Measurements from ENCODE around the gene WNT7A. TPM values are rescaled to one million over a fixed set of nuclear protein-coding genes. Genes with fewer than 3 reads are reported as not detected.

The WNT7A gene
- polyA plus RNA-seq, 2 donors = 0.09 to 0.37 TPM

DNA sequence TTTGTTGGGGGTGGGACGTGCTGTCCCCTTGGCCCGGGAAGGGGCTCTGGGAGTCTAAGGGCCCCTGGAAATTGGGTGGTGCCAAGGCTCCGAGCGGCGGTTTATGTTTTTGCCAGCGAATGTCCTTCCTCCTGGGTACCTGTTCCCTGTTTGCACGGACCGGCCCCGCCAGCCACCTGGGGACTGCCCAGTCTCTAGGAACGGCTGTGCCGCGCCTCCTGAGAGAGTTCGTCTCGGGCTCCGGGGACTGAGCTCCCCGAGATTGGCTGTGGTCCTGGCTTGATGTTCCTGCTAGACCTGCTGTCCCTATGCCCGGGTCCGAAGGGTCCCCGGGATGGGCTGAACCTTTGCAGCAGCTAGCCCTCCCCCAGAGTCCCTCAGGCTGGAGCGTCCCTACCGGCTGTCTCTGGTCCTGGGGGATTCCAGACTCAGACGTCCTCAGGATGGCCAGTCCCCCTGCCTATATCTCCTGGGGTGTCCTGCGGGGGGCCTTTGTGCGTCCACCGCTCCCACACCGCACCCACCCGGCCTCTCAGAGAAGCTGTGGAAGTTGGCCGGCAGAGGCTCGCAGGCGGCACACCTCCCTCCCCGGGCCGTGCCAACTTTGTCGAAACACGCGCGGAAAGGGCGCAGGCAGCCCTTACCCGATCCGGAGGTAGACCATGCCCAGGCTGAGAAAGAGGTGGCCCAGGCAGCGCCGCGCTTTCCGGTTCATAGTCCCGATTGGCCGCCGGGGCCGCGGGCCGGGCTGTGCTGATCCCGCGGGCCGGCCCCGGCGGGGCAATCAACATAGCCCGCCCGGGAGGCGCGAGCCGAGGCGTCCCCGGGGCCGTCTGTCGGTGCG lies 547 bp downstream of the WNT7A start:
- Histone ChIP-seq H3K27ac (ENCODE audit: low read depth in 2 of 2, low read length in 1 of 2) (no peak overlapping the region), H3K9me3 (ENCODE audit: control insufficient read depth in 2 of 2, insufficient read depth in 1 of 2, low read depth in 1 of 2, low read length in 1 of 2) (peaks cover 0 to 5% of the 10 kb centered on the region in 2 donors), H3K4me3 (ENCODE audit: low read depth in 1 of 2, low read length in 2 of 2) (peak overlapping the region; percentile 34 to 42), H3K27me3 (ENCODE audit: control insufficient read depth in 1 of 2, insufficient read depth in 2 of 2, low read length in 2 of 2) (peaks cover 22% of the 10 kb centered on the region in 2 donors), H3K4me1 (ENCODE audit: control insufficient read depth in 2 of 2, insufficient read depth in 2 of 2, low read length in 1 of 2) (peaks cover 12 to 16% of the 10 kb centered on the region in 2 donors), H3K36me3 (ENCODE audit: control insufficient read depth in 2 of 2, insufficient read depth in 2 of 2, low read length in 1 of 2) (no peaks in the 10 kb centered on the region)
- 1 to 2% methylated on average over 64 of the region's 64 CpGs for WGBS, 2 donors

DNA sequence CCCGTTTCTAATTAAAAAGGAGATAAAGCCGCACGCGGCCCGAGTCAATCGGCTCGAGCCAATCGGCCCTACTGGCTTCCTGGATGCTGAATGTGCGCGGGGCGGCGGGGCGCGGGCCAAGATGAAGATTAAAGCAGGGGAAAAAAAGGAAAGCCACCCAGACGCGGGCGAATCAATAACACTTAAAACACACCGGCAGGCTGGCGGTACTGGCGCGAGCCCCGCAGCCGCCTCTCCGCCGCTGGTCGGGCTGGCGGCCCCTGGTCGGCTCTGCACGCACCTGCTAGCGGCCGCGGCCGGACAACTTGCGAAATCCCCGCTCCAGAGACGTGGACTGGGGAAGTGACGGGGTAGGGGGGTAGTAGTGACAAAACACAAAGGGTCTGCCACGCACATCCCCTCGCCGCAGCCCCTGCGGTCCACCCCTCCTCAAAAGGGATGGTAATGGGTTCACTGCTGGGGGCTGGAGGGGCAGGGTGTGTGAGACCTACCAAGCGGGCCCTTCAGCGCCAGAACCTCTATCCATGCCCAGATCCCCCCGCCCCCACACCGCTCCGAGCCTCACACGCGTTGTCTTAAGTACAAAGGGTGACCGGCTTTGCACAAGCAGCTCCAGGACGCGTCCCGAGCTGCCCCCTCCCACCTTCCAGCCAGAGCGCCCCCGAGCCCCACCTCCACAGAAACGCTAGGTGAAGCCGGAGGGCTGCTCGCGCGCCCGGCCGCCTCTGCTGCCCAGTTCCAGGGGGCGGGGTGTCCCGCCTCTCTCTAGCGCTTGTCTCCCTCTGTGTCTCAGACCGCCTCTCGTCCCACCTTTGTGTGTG lies 1.4 kb downstream of the WNT7A start:
- Histone ChIP-seq H3K4me3 (ENCODE audit: low read depth in 1 of 2, low read length in 2 of 2) (peak overlapping the region; percentile 34 to 42), H3K9me3 (ENCODE audit: control insufficient read depth in 2 of 2, insufficient read depth in 1 of 2, low read depth in 1 of 2, low read length in 1 of 2) (peaks cover 0 to 5% of the 10 kb centered on the region in 2 donors), H3K4me1 (ENCODE audit: control insufficient read depth in 2 of 2, insufficient read depth in 2 of 2, low read length in 1 of 2) (peaks cover 12 to 16% of the 10 kb centered on the region in 2 donors), H3K27ac (ENCODE audit: low read depth in 2 of 2, low read length in 1 of 2) (no peak overlapping the region), H3K27me3 (ENCODE audit: control insufficient read depth in 1 of 2, insufficient read depth in 2 of 2, low read length in 2 of 2) (peaks cover 19 to 22% of the 10 kb centered on the region in 2 donors), H3K36me3 (ENCODE audit: control insufficient read depth in 2 of 2, insufficient read depth in 2 of 2, low read length in 1 of 2) (no peaks in the 10 kb centered on the region)
- 1% methylated on average over 58 to 66 of the region's 66 CpGs for WGBS, 2 donors

DNA sequence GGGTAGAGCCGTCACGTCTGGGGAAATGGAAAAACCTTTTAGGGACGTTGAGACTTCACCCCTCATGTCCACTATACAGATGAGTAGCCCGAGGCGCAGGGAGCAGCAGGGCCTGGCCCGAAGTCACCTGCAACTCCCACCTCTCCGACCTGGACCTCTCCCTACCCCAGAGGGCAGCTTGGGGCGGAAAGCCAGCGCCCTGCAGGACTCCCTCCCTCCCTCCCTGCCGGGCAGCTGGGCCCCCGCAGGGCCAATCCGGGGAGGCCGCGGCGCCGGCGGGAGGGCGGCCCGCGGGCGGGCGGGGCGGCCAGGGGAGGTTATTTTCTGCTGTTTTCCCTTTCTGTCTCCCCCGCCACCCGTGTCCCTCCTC lies 2.0 kb downstream of the WNT7A start:
- peaks cover 12 to 16% of the 10 kb centered on the region in 2 donors for H3K4me1 ChIP-seq (ENCODE audit: control insufficient read depth in 2 of 2, insufficient read depth in 2 of 2, low read length in 1 of 2)
- no peak overlapping the region for H3K27ac ChIP-seq (ENCODE audit: low read depth in 2 of 2, low read length in 1 of 2)
- peaks cover 16 to 22% of the 10 kb centered on the region in 2 donors for H3K27me3 ChIP-seq (ENCODE audit: control insufficient read depth in 1 of 2, insufficient read depth in 2 of 2, low read length in 2 of 2)
- H3K36me3 ChIP-seq (ENCODE audit: control insufficient read depth in 2 of 2, insufficient read depth in 2 of 2, low read length in 1 of 2) = no peaks in the 10 kb centered on the region
- H3K4me3 ChIP-seq (ENCODE audit: low read depth in 1 of 2, low read length in 2 of 2) = peak overlapping the region in 1 of 2 donors; percentile 42
- WGBS, 2 donors = 11 to 13% methylated on average over 20 to 25 of the region's 25 CpGs
- peaks cover 0 to 5% of the 10 kb centered on the region in 2 donors for H3K9me3 ChIP-seq (ENCODE audit: control insufficient read depth in 2 of 2, insufficient read depth in 1 of 2, low read depth in 1 of 2, low read length in 1 of 2)

DNA sequence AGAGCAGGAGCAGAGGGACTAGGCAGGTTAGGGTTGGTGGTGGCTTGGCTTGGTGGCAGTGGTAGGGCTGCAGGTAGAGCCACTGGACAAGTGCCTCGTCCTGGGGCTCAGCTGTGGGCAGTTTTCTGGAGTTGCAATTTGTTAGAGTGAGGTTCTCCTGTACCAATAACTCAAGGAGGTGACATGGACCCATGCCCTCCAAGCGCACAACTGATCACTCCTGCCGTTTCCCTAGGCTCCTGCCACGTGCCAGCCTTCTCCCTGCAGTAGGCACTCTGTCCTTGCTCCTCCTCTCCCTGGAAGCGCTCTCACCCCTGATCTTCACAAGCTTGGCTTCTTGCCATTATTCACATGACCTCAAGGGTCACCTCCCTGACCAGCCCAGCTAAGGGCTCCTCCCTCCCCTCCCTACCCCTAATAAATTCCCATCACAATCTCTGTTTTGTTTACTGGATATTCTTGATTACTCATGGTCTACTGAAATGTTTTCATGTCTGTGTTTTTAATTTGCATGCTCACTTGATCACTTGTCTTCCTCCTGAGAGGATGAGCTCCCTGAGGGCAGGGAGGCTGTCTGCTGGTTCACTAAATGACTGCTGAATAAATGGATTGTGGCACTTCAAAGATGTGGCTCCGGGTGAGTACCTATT lies 3.3 kb downstream of the WNT7A start:
- peaks cover 0 to 1% of the 10 kb centered on the region in 2 donors for H3K9me3 ChIP-seq (ENCODE audit: control insufficient read depth in 2 of 2, insufficient read depth in 1 of 2, low read depth in 1 of 2, low read length in 1 of 2)
- 63 to 72% methylated on average over 6 of the region's 6 CpGs for WGBS, 2 donors
- H3K36me3 ChIP-seq (ENCODE audit: control insufficient read depth in 2 of 2, insufficient read depth in 2 of 2, low read length in 1 of 2) = no peaks in the 10 kb centered on the region
- H3K27me3 ChIP-seq (ENCODE audit: control insufficient read depth in 1 of 2, insufficient read depth in 2 of 2, low read length in 2 of 2) = peaks cover 16 to 18% of the 10 kb centered on the region in 2 donors
- no peak overlapping the region for H3K4me3 ChIP-seq (ENCODE audit: low read depth in 1 of 2, low read length in 2 of 2)
- H3K4me1 ChIP-seq (ENCODE audit: control insufficient read depth in 2 of 2, insufficient read depth in 2 of 2, low read length in 1 of 2) = peaks cover 12 to 16% of the 10 kb centered on the region in 2 donors
- H3K27ac ChIP-seq (ENCODE audit: low read depth in 2 of 2, low read length in 1 of 2) = no peak overlapping the region

DNA sequence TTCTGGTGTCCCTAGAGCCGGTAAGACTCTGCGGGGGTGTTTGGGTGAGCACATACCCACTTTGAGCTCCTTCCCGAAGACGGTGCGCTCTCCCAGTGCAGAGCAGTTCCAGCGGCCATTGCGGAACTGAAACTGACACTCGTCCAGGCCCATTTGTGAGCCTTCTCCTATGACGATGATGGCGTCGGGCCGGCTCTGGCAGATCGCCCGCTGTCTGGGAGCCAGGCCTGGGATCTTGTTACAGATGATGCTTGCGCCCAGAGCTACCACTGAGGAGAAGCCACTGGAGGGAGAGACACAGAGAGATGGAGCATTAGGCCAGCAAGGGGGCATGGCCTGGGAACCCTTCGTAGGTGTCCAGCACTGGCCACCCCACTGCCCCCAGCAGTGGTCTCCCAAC lies 5.0 kb downstream of the WNT7A start:
- H3K27me3 ChIP-seq (ENCODE audit: control insufficient read depth in 1 of 2, insufficient read depth in 2 of 2, low read length in 2 of 2) = peaks cover 16 to 18% of the 10 kb centered on the region in 2 donors
- 76 to 78% methylated on average over 16 of the region's 16 CpGs for WGBS, 2 donors

DNA sequence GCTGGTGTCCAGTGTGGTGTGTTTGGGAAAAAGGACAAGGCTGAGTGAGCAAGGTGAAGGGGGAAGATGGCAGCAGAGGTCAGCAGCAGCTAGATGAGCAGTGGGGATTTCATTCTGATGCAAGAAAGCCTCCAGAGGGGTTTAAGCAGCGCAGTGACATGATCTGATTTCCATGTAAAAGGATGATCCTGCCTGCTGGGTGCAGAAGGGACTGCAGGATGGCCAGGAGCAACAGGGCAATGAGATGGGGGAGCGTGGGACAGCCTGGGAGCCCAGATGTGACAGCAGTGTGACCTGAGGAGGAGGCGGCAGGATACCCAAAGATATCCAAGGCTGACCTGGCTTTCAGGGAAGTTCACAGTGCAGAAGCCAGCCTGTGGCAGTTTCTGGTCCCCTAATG lies 6.1 kb downstream of the WNT7A start:
- Histone ChIP-seq H3K27me3 (ENCODE audit: control insufficient read depth in 1 of 2, insufficient read depth in 2 of 2, low read length in 2 of 2) (peaks cover 9 to 10% of the 10 kb centered on the region in 2 donors), H3K4me1 (ENCODE audit: control insufficient read depth in 2 of 2, insufficient read depth in 2 of 2, low read length in 1 of 2) (peaks cover 0 to 5% of the 10 kb centered on the region in 2 donors), H3K27ac (ENCODE audit: low read depth in 2 of 2, low read length in 1 of 2) (no peak overlapping the region), H3K36me3 (ENCODE audit: control insufficient read depth in 2 of 2, insufficient read depth in 2 of 2, low read length in 1 of 2) (no peaks in the 10 kb centered on the region), H3K9me3 (ENCODE audit: control insufficient read depth in 2 of 2, insufficient read depth in 1 of 2, low read depth in 1 of 2, low read length in 1 of 2) (peaks cover 0 to 11% of the 10 kb centered on the region in 2 donors), H3K4me3 (ENCODE audit: low read depth in 1 of 2, low read length in 2 of 2) (no peak overlapping the region)
- WGBS, 2 donors = 39 to 70% methylated on average over 3 of the region's 3 CpGs

More for the DNA sequence above, 5.0 kb downstream of the WNT7A start:
- peaks cover 9 to 11% of the 10 kb centered on the region in 2 donors for H3K4me1 ChIP-seq (ENCODE audit: control insufficient read depth in 2 of 2, insufficient read depth in 2 of 2, low read length in 1 of 2)
- H3K4me3 ChIP-seq (ENCODE audit: low read depth in 1 of 2, low read length in 2 of 2) = no peak overlapping the region
- H3K9me3 ChIP-seq (ENCODE audit: control insufficient read depth in 2 of 2, insufficient read depth in 1 of 2, low read depth in 1 of 2, low read length in 1 of 2) = peaks cover 0 to 11% of the 10 kb centered on the region in 2 donors
- no peaks in the 10 kb centered on the region for H3K36me3 ChIP-seq (ENCODE audit: control insufficient read depth in 2 of 2, insufficient read depth in 2 of 2, low read length in 1 of 2)
- no peak overlapping the region for H3K27ac ChIP-seq (ENCODE audit: low read depth in 2 of 2, low read length in 1 of 2)

DNA sequence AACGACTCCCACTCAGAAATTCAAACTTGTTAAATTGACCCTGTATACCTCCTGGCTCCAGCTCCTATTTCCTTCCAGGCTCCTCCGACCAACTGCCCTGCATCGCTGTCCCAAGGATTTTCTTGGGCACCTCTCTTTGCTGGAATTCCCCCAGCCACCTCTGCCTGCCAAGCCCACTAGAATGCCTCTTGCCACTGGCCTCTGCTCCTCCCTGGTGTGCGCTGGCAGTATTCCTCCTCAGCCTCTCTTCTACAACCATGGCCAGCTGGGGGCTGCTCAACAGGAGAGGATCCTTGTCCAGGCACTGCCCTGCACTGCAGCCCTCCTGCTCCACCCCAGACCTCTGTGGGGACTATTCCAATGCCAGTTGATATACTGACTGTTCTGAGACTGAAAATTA lies 7.4 kb downstream of the WNT7A start:
- H3K4me1 ChIP-seq (ENCODE audit: control insufficient read depth in 2 of 2, insufficient read depth in 2 of 2, low read length in 1 of 2) = no peaks in the 10 kb centered on the region
- no peak overlapping the region for H3K4me3 ChIP-seq (ENCODE audit: low read depth in 1 of 2, low read length in 2 of 2)
- 76 to 80% methylated on average over 4 of the region's 4 CpGs for WGBS, 2 donors
- H3K36me3 ChIP-seq (ENCODE audit: control insufficient read depth in 2 of 2, insufficient read depth in 2 of 2, low read length in 1 of 2) = no peaks in the 10 kb centered on the region
- no peak overlapping the region for H3K27ac ChIP-seq (ENCODE audit: low read depth in 2 of 2, low read length in 1 of 2)
- H3K27me3 ChIP-seq (ENCODE audit: control insufficient read depth in 1 of 2, insufficient read depth in 2 of 2, low read length in 2 of 2) = peaks cover 5 to 6% of the 10 kb centered on the region in 2 donors
- peaks cover 0 to 11% of the 10 kb centered on the region in 2 donors for H3K9me3 ChIP-seq (ENCODE audit: control insufficient read depth in 2 of 2, insufficient read depth in 1 of 2, low read depth in 1 of 2, low read length in 1 of 2)

DNA sequence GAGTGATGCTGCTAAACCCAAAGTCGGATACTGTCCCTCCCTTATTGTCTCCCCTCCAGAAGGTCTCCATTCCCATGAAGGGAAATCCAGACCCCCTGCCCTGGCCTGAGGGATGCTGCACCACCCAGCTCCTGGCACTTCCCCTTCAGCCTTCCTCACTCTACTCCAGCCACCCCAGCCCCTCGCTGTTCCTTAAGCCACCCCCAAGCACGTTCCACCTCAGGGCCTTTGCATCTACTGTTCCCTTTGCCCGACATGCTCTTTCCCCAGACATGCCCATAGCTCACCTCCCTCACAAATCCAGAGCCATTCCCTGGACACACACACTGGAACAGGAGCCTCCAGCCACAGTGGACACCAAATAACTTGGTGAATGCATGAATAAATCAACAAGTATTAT lies 8.1 kb downstream of the WNT7A start:
- no peaks in the 10 kb centered on the region for H3K36me3 ChIP-seq (ENCODE audit: control insufficient read depth in 2 of 2, insufficient read depth in 2 of 2, low read length in 1 of 2)
- no peak overlapping the region for H3K27ac ChIP-seq (ENCODE audit: low read depth in 2 of 2, low read length in 1 of 2)
- H3K27me3 ChIP-seq (ENCODE audit: control insufficient read depth in 1 of 2, insufficient read depth in 2 of 2, low read length in 2 of 2) = peaks cover under 1 to 5% of the 10 kb centered on the region in 2 donors
- 88 to 89% methylated on average over 4 of the region's 4 CpGs for WGBS, 2 donors
- no peaks in the 10 kb centered on the region for H3K4me1 ChIP-seq (ENCODE audit: control insufficient read depth in 2 of 2, insufficient read depth in 2 of 2, low read length in 1 of 2)
- no peak overlapping the region for H3K4me3 ChIP-seq (ENCODE audit: low read depth in 1 of 2, low read length in 2 of 2)
- peaks cover 0 to 11% of the 10 kb centered on the region in 2 donors for H3K9me3 ChIP-seq (ENCODE audit: control insufficient read depth in 2 of 2, insufficient read depth in 1 of 2, low read depth in 1 of 2, low read length in 1 of 2)

DNA sequence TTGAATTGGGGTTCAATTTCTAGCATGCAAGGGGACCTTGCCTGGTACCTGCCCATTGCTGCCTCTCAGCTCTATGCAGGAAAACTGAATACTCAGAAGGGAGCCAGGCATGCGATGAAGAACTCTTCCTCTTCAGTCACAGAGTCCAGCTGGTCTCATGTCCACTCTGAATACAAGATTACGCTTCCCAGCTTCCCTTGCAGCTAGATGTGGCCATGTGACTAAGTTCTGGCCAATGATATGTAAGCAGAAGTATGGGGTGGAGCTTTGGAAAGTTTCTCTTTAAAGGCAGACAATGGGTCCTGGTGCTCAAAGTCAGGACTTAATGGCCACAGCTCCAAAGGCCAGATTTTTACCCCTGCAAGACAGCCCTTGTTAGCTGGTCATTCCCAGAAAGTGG lies 9.0 kb downstream of the WNT7A start:
- no peaks in the 10 kb centered on the region for H3K27me3 ChIP-seq (ENCODE audit: control insufficient read depth in 1 of 2, insufficient read depth in 2 of 2, low read length in 2 of 2)
- H3K27ac ChIP-seq (ENCODE audit: low read depth in 2 of 2, low read length in 1 of 2) = no peak overlapping the region
- 84 to 93% methylated on average over 2 of the region's 2 CpGs for WGBS, 2 donors
- no peaks in the 10 kb centered on the region for H3K36me3 ChIP-seq (ENCODE audit: control insufficient read depth in 2 of 2, insufficient read depth in 2 of 2, low read length in 1 of 2)
- no peak overlapping the region for H3K4me3 ChIP-seq (ENCODE audit: low read depth in 1 of 2, low read length in 2 of 2)
- H3K9me3 ChIP-seq (ENCODE audit: control insufficient read depth in 2 of 2, insufficient read depth in 1 of 2, low read depth in 1 of 2, low read length in 1 of 2) = peaks cover 0 to 11% of the 10 kb centered on the region in 2 donors
- H3K4me1 ChIP-seq (ENCODE audit: control insufficient read depth in 2 of 2, insufficient read depth in 2 of 2, low read length in 1 of 2) = no peaks in the 10 kb centered on the region
